GM18508 (cell line): ENCODE measurements around the gene SAA4.
"Not testable (repeated sequence)": the region's sequence is repeated elsewhere in the genome, so short reads cannot be mapped to it uniquely, and the experiment has no call there.

ENCODE experiments used
- ATAC-seq: cut with Tn5 transposase; IDR thresholded peaks from one replicate; pipeline ENCODE4 v1.9.1; 2021; ENCODE audit warnings: moderate number of reproducible peaks; ENCODE audit not compliant: insufficient read depth, unreplicated experiment

SAA4 gene, protein sequence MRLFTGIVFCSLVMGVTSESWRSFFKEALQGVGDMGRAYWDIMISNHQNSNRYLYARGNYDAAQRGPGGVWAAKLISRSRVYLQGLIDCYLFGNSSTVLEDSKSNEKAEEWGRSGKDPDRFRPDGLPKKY

DNA sequence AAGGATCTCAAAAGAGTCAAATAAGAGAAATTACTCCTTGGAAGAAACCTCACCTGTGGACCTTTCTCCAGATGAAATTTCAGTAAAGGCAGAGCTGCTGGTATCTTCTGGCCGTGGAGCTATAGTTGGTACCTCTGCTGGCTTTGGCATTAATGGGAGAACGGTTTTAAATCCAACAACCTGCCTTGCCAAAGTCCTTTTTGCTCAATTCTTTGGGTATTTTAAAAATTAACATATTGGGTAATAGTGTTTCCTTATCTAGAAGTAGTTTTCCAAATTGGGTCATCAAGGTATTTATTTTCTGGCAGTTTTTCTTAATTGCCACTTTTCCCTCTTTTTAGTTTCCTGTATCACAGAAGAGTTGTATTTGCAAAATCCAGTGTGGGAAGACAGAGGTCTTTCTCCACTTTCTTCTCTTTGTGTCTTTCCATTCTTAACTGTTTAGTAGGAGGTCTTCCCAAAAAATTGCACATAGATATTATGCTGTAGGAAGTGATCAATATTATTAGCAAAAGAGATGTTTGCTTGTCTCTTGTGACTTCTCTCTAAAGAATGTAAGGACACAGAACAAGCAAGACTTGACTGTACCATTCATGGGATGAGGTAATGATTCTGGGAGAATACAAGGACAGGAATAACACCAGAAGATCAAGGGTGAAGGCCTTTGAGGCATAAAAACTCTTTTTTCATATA, at the start of gene SAA4:
Gene SAA4 (minus strand): TSS at position 139 of the 693 bp plus-strand sequence. CDS start 876 bp downstream, outside the sequence.
- ATAC-seq: no peak

DNA sequence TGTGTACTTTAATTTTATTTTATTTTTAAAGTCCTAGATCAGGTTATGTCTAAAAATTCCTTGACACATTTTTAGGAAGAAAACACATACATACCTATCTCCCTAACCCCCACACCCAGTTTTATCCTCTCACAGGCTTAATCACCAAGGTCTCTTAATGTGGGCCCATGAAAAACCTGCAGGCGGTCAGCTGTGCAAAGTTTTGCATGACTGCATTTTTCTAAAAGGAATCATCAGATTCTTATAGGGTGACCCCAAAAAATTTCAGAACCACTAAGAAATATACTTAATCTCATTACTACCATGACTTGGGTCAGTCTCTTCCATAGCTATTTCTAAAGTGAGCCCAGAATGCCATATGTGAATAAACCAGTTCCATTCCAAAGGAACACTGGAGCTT, 49.2 kb upstream of the SAA4 start:
- no peak for ATAC-seq

DNA sequence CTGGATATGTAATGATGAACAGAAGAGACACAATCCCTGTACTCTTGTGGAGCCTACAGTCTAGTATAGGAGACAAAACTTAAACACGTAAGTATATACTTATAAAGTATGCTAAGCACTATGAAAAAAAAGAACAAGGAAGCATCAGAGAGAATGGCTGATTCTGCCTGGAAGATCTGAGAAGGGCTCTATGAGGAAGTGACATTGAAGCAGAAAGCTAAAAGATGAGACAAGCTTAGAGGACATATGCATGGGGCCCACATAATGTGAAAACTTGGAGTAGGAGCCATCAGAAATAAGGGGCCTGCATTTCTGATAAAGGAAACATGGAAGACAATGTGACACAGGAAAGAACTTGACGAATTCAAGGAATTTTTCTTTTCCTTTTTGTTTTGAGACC, 46.0 kb upstream of the SAA4 start:
- ATAC-seq: no peak

DNA sequence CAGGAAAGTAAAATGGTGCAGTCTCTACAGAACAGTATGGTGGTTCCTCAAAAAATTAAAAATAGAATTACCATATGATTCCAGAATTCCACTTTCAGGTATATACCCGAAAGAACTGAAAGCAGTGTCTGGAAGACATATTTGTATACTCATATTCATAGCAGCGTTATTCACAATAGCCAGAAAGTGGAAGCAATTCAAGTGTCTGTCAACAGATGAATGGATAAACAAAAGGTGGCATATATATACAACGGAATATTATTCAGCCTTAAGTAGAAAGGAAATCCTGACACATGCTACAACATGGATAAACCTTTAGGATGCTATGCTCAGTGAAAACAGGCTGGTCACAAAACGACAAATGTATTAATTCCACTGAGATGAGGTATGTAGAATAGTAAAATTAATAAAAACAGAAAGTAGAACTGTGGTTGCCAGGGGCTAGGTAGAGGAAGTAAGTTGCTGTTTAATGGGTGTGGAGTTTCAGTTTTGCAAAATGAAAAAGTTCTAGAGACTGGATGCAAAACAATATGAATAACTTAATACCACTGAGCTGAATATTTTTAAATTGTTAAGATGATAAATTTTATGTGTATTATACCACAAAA, 43.9 kb upstream of the SAA4 start:
- peak; percentile 72 for ATAC-seq

DNA sequence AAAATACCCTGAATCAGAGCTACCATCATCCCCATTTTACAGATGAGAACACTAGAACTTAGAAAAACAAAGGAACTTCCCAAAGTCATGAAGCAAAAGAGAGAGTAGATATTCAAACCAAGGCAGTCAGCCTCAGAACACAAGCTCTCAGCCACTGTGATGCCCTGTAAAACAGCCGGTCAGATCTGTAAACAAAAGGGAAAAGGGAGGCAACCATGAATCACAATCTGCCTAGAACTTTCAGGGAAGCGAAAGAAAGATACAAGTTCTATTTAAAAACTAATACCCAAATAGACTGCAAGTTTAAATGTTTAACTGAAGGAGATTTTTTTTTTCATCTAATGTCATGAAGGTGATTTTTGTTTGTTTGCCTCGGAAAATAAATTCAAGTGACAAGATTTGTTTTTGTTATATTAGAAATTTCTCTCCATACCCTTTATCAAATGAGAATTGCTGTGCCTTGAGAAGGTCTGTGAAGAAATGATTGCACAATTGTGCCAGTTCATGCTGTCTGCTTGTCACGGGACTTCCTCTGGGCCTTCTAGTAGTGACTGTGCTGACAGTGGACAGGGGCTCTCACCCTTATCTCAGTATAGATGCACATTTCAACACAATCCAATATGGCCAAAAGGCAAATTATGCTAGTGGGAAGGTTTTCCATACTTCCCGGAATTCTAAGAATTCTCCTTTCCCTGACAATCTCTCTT, 41.1 kb upstream of the SAA4 start:
- no peak for ATAC-seq

DNA sequence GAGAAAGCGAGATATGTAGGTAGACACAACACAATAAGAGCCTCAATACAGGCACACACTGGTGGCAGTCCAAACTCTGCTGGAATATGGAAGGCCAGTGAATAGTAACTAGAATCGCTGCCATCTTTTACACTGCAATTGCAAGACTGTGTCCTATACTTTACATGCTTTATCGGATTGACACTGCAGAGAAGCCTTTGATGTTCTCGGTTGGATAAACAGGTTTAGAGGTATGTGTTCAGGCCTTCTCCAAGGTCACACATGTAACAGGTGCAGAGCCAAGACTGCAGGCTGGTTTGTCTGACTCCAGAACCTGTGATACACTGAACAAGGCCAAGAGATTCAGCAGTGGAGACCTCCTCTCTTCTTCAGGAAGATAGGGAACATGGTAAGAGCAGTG, 34.6 kb upstream of the SAA4 start:
- no peak for ATAC-seq

DNA sequence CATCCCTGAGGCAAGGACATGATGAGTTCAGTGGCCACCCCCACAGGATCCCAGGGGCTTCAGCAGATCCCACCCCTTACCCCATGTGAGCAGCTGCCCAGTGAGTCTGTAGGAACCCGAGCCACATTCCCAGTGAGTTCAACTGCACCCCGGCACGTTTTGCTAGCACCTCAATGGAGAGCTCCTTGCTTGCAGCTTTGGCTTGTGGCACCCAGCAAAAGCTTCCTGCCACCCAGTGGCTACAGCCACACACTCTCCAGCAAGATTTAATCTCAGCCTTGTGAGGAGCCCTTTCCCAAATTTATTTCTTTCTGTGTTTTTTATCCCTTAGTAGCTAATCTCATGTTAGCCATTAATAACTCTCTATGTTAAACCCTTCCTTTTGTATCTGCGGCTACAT, 33.5 kb upstream of the SAA4 start:
- no peak for ATAC-seq

DNA sequence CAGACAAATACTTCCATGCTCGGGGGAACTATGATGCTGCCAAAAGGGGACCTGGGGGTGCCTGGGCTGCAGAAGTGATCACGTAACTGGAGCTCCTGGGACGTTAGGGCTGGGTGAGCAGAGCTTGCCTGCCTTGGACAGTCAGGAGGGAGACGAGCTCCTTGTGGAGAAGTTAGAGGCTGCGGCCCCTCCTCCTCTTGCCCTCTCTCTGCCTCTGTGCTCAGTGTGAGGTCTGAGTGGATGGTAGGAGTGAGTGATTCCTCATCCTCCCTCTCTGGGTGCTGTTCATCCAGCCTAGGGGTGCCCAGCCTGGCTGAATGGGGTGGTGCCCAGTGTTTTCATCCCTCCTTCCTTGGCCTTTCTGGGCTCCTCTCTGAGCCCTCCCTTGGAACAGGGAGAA, 32.6 kb upstream of the SAA4 start:
- not testable (repeated sequence) for ATAC-seq

DNA sequence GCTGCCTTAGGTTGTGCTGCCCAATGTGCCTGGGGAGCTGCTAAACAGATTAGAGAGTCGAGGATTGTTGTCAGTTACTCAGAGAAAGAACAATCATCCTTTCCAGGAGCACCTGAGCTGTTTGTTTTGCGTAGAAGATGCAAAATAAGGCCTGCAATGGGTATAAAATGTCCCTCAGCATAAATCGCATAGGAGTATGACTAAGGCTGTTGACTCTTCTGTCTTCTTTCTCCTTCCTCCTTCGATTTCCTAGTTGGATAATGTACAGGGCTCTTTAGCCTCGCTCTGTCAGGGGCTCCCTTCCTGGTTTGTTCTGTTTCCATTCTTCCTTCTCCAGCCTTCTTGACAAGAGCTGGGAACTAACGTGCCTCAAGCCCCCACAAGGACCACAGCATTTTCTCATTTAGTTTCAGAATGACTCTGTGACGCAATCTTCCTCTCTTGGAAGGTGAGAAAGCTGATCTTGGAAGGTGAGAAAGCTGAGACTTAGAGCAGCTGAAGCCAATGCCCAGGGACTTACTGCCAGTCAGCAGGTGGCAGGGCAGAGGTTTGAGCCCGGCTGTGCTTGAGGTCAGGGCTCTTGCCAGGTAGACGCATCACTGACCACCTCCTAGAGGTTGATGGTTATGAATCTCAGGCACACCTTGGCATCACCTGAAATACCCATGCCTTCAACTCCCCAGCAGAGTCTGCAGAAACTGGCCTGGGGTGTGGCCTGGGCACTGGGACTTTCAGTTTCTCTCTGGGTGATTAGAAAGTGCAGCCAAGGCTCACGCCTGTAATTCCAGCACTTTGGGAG, 30.9 kb upstream of the SAA4 start:
- ATAC-seq: not testable (repeated sequence)

DNA sequence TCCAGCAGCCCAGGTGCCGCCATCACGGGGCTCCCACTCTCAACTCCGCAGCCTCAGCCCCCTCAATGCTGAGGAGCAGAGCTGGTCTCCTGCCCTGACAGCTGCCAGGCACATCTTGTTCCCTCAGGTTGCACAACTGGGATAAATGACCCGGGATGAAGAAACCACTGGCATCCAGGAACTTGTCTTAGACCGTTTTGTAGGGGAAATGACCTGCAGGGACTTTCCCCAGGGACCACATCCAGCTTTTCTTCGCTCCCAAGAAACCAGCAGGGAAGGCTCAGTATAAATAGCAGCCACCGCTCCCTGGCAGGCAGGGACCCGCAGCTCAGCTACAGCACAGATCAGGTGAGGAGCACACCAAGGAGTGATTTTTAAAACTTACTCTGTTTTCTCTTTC, 29.3 kb upstream of the SAA4 start, which contains the start of gene SAA1:
Gene SAA1 (plus strand): TSS at position 316 of the 400 bp plus-strand sequence. CDS start 624 bp downstream, outside the sequence.
- no peak for ATAC-seq

DNA sequence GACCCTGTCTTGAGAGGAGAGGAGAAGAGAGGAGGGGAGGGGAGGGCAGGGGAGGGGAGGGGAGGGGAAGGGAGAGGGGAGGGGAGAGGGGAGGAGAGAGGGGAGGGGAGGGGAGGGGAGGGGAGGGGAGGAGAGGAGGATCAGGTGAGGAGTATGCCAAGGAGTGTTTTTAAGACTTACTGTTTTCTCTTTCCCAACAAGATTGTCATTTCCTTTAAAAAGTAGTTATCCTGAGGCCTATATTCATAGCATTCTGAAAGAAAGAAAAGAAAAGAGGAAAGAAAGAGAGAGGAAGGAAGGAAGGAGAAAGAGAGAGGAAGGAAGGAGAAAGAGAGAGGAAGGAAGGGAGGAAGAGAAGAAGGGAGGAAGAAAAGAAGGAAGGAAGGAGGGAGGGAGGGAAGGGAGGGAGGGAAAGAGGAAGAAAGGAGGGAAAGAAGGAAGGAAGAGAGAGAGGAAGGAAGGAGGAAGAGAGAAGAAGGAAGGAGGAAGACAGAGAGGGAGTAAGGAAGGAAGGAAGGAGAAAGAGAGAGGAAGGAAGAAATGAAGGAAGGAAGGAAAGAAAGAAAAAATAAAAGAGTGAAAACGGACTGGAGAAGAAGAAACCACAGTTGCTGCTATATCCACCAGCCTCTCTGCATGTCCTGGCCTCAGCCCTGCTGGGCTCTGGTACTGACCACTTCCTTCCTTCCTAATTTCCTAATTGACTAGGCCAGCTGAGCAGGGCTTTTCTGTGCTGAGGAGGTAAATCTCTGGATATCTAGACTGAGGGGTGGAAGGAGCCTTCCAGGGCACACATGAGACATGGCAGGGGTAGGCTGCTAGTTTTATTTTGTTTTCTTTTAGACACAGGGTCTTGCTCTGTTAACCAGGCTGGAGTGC, 28.3 kb upstream of the SAA4 start:
- ATAC-seq: no peak

DNA sequence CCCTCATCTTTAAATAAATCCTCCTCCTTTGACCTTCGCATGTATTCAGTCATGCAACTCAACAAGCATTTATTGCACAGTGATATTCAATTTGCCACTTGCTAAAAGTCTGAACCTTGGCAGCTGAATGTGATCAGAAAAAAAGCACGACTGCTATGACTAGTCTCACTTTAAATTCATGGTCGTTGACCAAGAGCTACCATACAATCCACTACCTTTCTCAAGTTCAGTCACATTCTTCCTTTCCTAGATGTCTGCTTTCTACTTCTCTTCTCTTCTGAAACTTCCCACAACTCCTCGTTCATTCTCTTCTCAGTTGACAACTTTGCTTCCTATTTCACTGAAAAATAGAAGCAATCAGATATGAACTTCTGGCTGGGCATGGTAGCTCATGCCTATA, 27.4 kb upstream of the SAA4 start:
- no peak for ATAC-seq

DNA sequence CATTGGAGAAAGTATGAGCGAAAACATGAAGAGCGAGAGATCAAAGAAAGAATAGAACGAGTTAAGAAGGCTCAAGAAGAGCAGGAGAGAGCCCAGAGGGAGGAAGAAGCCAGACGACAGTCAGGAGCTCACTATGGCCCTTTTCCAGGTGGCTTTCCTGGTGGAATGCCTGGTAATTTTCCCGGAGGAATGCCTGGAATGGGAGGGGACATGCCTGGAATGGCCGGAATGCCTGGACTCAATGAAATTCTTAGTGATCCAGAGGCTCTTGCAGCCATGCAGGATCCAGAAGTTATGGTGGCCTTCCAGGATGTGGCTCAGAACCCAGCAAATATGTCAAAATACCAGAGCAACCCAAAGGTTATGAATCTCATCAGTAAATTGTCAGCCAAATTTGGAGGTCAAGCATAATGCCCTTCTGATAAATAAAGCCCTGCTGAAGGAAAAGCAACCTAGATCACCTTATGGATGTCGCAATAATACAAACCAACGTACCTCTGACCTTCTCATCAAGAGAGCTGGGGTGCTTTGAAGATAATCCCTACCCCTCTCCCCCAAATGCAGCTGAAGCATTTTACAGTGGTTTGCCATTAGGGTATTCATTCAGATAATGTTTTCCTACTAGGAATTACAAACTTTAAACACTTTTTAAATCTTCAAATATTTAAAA, 26.2 kb upstream of the SAA4 start:
- ATAC-seq: not testable (repeated sequence)

DNA sequence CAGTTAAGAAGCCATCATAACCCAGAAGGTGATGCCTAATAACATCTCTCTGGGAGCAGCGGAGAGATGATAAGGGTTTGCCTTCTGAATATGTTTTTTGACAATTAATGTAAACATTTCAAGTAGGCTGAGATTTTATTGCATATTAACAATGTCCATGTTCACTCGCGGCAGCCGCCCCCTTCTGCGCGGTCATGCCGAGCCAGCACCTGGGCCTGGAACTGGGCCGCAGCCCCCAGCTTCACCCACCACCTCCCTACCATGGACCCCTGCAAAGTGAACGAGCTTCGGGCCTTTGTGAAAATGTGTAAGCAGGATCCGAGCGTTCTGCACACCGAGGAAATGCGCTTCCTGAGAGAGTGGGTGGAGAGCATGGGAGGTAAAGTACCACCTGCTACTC, 25.1 kb upstream of the SAA4 start:
- no peak for ATAC-seq

DNA sequence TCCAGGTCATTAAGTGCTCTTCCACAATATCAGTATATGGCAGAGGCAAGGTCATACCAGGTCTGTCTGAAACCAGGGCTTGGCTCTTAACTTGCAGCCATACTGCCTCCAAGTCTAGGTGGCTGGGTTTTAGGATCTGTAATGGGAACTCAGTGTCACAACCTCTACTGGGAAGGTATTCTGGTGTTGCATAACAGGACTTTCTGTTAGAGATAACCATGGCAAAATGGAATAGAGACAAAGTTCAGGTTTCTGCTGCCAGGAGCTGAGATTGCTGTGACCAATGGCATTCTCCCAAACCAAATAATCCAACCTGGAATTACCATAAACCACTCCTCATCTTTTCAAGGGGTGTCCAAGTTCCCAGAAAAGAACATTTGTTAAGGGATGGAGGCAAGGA, 22.7 kb upstream of the SAA4 start:
- no peak for ATAC-seq

DNA sequence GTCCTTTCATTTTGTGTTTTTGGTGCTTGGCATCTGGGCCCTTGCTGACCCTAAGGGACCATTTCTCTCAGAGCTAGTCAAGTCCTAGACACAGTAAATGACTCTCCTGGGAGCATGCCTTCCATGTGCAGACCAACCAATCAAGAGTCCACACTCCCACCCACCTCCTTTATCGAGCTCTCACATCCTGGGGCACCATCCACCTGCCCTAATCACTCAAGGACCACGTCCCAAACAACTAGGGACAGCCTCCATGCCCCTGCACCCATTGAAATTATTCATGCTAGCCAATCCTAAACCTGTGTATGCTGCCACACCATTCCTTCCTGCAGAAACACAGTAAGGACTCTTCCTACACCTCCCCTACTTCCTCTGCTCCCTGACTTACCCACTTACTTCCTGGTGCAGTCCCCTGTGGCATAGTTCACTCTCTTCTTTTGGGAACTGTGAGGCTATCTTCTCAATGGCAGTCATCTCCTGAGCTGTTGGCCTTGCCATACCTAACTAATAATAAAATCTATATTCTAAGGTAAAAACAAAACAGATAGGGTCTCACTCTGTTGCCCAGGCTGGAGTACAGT, 18.3 kb upstream of the SAA4 start:
- ATAC-seq: no peak

DNA sequence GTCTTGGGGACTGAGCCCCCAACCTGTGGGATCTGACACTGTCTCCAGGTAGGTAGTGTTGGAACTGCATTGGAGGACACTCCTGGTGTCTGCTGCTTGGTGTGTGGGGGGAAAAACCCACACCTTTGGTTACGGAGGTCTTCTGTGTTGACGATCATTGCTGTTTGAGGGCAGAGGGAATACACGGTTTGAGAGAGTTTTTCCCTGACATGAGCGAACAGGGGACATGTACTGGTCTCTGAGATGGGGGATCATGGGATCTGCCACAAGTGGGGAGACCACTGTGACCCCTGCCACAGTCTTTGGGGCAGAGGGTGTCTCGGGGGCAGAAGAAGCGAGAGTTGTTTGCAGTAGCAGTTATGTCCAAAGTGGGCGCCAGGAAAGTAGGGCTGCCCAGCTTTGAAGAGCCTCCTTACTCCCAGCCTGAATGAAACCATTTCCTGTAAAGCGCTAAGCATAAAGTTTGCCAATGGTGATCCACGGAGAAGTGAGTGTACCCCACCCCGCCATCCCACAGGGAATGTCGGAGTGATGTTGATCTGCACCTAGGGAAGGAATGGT, 17.3 kb upstream of the SAA4 start:
- no peak for ATAC-seq

DNA sequence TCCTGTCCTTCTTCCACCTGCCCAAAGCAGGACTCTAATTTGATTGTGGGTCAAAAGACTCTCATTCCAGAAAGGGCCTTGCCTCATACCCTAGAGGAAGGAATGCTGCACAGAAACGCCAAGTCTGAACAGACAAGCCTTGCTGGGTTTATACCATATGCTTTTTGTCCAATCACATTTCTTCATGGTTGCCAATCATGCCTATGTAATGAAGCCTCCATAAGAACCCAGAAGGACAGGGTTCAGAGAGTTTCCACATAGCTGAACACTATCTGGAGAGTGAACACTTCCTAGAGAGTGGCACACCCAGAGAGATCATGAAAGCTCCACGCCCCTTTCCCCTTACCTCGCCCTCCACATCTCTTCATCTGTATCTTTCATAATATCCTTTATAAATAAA, 16.6 kb upstream of the SAA4 start:
- ATAC-seq: no peak
